HepG2 (cell line): ENCODE measurements around the gene C20orf96. TPM values are rescaled to one million over a fixed set of nuclear protein-coding genes. Genes with fewer than 3 reads are reported as not detected.

Source experiments
- BCL3 ChIP-seq: sonication (generic); formaldehyde crosslinking; IDR thresholded peaks from 2 replicates; pipeline ENCODE4 v1.5.1; 2020; ENCODE audit warnings: mild to moderate bottlenecking, missing genetic modification reagents, moderate library complexity
- FOSL1 ChIP-seq: sonication (generic); formaldehyde crosslinking; IDR thresholded peaks from 2 replicates; pipeline ENCODE4 v1.9.0; 2021; ENCODE audit warnings: missing genetic modification reagents, borderline replicate concordance
- GTF3A ChIP-seq: sonication (generic); formaldehyde crosslinking; conservative IDR thresholded peaks from 2 replicates; pipeline ENCODE4 v1.4.0; 2020; ENCODE audit warnings: mild to moderate bottlenecking, missing genetic modification reagents
- LRRFIP1 ChIP-seq: sonication (generic); formaldehyde crosslinking; conservative IDR thresholded peaks from 2 replicates; pipeline ENCODE4 v1.4.0; 2020; ENCODE audit warnings: missing genetic modification reagents
- MEF2D ChIP-seq: sonication (generic); formaldehyde crosslinking; IDR thresholded peaks from 2 replicates; pipeline ENCODE4 v1.5.1; 2020; ENCODE audit warnings: mild to moderate bottlenecking, missing genetic modification reagents
- NCOA2 ChIP-seq: sonication (generic); formaldehyde crosslinking; IDR thresholded peaks from 2 replicates; pipeline ENCODE4 v1.8.0; 2022; ENCODE audit warnings: inconsistent platforms
- PTBP1 ChIP-seq: fragments of 200-400 bp; formaldehyde crosslinking; IDR thresholded peaks from 2 replicates; pipeline ENCODE4 v1.6.1; 2018; ENCODE audit warnings: low read length, low read depth; ENCODE audit not compliant: poor library complexity, severe bottlenecking
- SAFB2 ChIP-seq: sonication (generic); formaldehyde crosslinking; IDR thresholded peaks from 2 replicates; pipeline ENCODE4 v1.5.1; 2020; ENCODE audit warnings: missing genetic modification reagents, low read depth, mild to moderate bottlenecking, borderline replicate concordance
- SALL2 ChIP-seq: sonication (generic); formaldehyde crosslinking; IDR thresholded peaks from 2 replicates; pipeline ENCODE4 v1.8.1; 2023; ENCODE audit warnings: mild to moderate bottlenecking, missing genetic modification reagents, inconsistent platforms
- TFDP2 ChIP-seq: sonication (generic); formaldehyde crosslinking; IDR thresholded peaks from 2 replicates; pipeline ENCODE4 v1.4.0; 2020; ENCODE audit warnings: missing genetic modification reagents
- TOPORS ChIP-seq: sonication (generic); formaldehyde crosslinking; IDR thresholded peaks from 2 replicates; pipeline ENCODE4 v1.8.0; 2023; ENCODE audit warnings: mild to moderate bottlenecking, missing genetic modification reagents
- ZBTB33 ChIP-seq: sonication (generic); formaldehyde crosslinking; IDR thresholded peaks from 2 replicates; pipeline ENCODE4 v1.4.0; 2020; ENCODE audit warnings: missing genetic modification reagents
- ZNF180 ChIP-seq: sonication (generic); formaldehyde crosslinking; IDR thresholded peaks from 2 replicates; pipeline ENCODE4 v1.4.0; 2020; ENCODE audit warnings: low read depth, missing genetic modification reagents, borderline replicate concordance
- ZNF224 ChIP-seq: sonication (generic); formaldehyde crosslinking; IDR thresholded peaks from 2 replicates; pipeline ENCODE4 v1.5.0; 2020; ENCODE audit warnings: mild to moderate bottlenecking, missing genetic modification reagents
- ZNF263 ChIP-seq: sonication (generic); formaldehyde crosslinking; IDR thresholded peaks from 2 replicates; pipeline ENCODE4 v1.4.0; 2020; ENCODE audit warnings: missing genetic modification reagents
- ZNF512B ChIP-seq: sonication (generic); formaldehyde crosslinking; IDR thresholded peaks from 2 replicates; pipeline ENCODE4 v1.5.1; 2020; ENCODE audit warnings: missing genetic modification reagents, mild to moderate bottlenecking, borderline replicate concordance
- ZNF761 ChIP-seq: sonication (generic); formaldehyde crosslinking; conservative IDR thresholded peaks from 2 replicates; pipeline ENCODE4 v1.4.0; 2020; ENCODE audit warnings: mild to moderate bottlenecking, missing genetic modification reagents
- ZNF878 ChIP-seq: sonication (generic); formaldehyde crosslinking; IDR thresholded peaks from 2 replicates; pipeline ENCODE4 v1.8.1; 2023; ENCODE audit warnings: mild to moderate bottlenecking, missing genetic modification reagents, moderate library complexity
- polyA plus RNA-seq, 8 experiments: library from polyadenylated mRNA; depleted of rRNA in 3 of 8; stranded (reverse) in 7 of 8; unstranded in 1 of 8; fragments of >200 nt; fragmentation: Illumina TruSeq in 4 of 8; extraction: Trizol in 4 of 8; gene quantifications; 2 replicates each; pipeline versions ENCODE4 v1.2.1 to v1.2.3, GENCODE V29; 2011 to 2016; ENCODE audit warnings: low read depth in 4 of 8, missing spikeins in 1 of 8, mixed read lengths in 1 of 8; ENCODE audit not compliant: insufficient read depth in 1 of 8
- total RNA-seq, 5 experiments: library from RNA; depleted of rRNA; stranded (reverse); fragments of >200 nt; fragmentation: Illumina TruSeq; extraction: Trizol; gene quantifications; 2 replicates each; pipeline ENCODE4 v1.2.3, GENCODE V29; 2016; ENCODE audit warnings: low read depth in 1 of 5

Gene C20orf96
- total and polyA plus RNA-seq, 2 of the 13 experiments (the other 11 are each of a cell fraction or from before 2014, with no cell fraction given) = 3.8 to 20.6 TPM

- TF ChIP-seq ZNF512B (CRISPR knock-in tag) (0 out of 2 replicates have a peak, but pooled peaks have one; percentile 21), GTF3A (no peak), SAFB2 (CRISPR knock-in tag) (no peak; the same call in 1 of the 2 replicates), NCOA2 (CRISPR knock-in tag) (no peak), ZNF878 (CRISPR knock-in tag) (peak; percentile 87; the same call in 1 of the 2 replicates), ZNF263 (CRISPR knock-in tag) (peak; percentile 91), ZNF761 (peak; percentile 86; the same call in 1 of the 2 replicates), TOPORS (no peak), ZBTB33 (peak; percentile 48; the same call in 1 of the 2 replicates), PTBP1 (peak; percentile 92), SALL2 (CRISPR knock-in tag) (no peak), MEF2D (CRISPR knock-in tag) (peak; percentile 94), BCL3 (CRISPR knock-in tag) (peak; percentile 7; the same call in 1 of the 2 replicates), ZNF224 (no peak), FOSL1 (CRISPR knock-in tag) (no peak), TFDP2 (peak; percentile 83), LRRFIP1 (CRISPR knock-in tag) (no peak), ZNF180 (CRISPR knock-in tag) (no peak)
Observed at GRCh38 chr20:327186-328026, 36.9 kb upstream of the C20orf96 start (continued).
